ENCODE data around the gene ALG12.

The ALG12 gene

GRCh38 chr22:49882519-49883293 is 35.5 kb downstream of the ALG12 start:
- no peaks in the 10 kb centered on the region for H3K27me3 ChIP-seq (ENCODE audit: low read length)
- peaks cover 59% of the 10 kb centered on the region for H3K79me2 ChIP-seq (ENCODE audit: insufficient read depth, low read length)
- TF ChIP-seq EZH2phosphoT487 (conservative IDR thresholded peaks at IDR 0.05; ENCODE audit: low read length): no peak
- TF ChIP-seq, protein P1, sequence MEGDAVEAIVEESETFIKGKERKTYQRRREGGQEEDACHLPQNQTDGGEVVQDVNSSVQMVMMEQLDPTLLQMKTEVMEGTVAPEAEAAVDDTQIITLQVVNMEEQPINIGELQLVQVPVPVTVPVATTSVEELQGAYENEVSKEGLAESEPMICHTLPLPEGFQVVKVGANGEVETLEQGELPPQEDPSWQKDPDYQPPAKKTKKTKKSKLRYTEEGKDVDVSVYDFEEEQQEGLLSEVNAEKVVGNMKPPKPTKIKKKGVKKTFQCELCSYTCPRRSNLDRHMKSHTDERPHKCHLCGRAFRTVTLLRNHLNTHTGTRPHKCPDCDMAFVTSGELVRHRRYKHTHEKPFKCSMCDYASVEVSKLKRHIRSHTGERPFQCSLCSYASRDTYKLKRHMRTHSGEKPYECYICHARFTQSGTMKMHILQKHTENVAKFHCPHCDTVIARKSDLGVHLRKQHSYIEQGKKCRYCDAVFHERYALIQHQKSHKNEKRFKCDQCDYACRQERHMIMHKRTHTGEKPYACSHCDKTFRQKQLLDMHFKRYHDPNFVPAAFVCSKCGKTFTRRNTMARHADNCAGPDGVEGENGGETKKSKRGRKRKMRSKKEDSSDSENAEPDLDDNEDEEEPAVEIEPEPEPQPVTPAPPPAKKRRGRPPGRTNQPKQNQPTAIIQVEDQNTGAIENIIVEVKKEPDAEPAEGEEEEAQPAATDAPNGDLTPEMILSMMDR (IDR thresholded peaks at IDR 0.05; ENCODE audit: insufficient read depth, low read length, poor library complexity, severe bottlenecking): no peak
- peaks cover 3% of the 10 kb centered on the region; the same call in 1 of the 2 replicates for H4K20me1 ChIP-seq (ENCODE audit: low read depth, low read length)
- peaks cover 7% of the 10 kb centered on the region for H3K36me3 ChIP-seq (ENCODE audit: low read length)
- H3K9me3 ChIP-seq (ENCODE audit: insufficient read depth, low read length): no peaks in the 10 kb centered on the region
- H3K4me2 ChIP-seq (ENCODE audit: low read depth, low read length, poor library complexity, severe bottlenecking): no peak overlapping the region
- no peak overlapping the region for H3K4me3 ChIP-seq (ENCODE audit: insufficient read depth, low read length, poor library complexity, severe bottlenecking)
- H2AFZ ChIP-seq (ENCODE audit: low read depth, low read length, severe bottlenecking): no peak overlapping the region
- no peaks in the 10 kb centered on the region for H3K9me2 ChIP-seq (replicated peaks; ENCODE audit: insufficient read depth, low read length)
- no peak overlapping the region for H3K27ac ChIP-seq (ENCODE audit: low read depth, low read length)
- H3F3A ChIP-seq (ENCODE audit: insufficient read depth): no peaks in the 10 kb centered on the region
- H3K9ac ChIP-seq (ENCODE audit: low read length): no peak overlapping the region

GRCh38 chr22:49881856-49882255 is 36.4 kb downstream of the ALG12 start:
- H3K4me2 ChIP-seq (ENCODE audit: low read depth, low read length, poor library complexity, severe bottlenecking): no peak overlapping the region
- peaks cover 3% of the 10 kb centered on the region; the same call in 1 of the 2 replicates for H4K20me1 ChIP-seq (ENCODE audit: low read depth, low read length)
- H3K9ac ChIP-seq (ENCODE audit: low read length): no peak overlapping the region
- no peak overlapping the region for H3K4me3 ChIP-seq (ENCODE audit: insufficient read depth, low read length, poor library complexity, severe bottlenecking)
- no peaks in the 10 kb centered on the region for H3K9me2 ChIP-seq (replicated peaks; ENCODE audit: insufficient read depth, low read length)
- H3K79me2 ChIP-seq (ENCODE audit: insufficient read depth, low read length): peaks cover 61% of the 10 kb centered on the region
- no peak for TF ChIP-seq EZH2phosphoT487 (conservative IDR thresholded peaks at IDR 0.05; ENCODE audit: low read length)
- TF ChIP-seq, protein P1 (IDR thresholded peaks at IDR 0.05; ENCODE audit: insufficient read depth, low read length, poor library complexity, severe bottlenecking): no peak
- no peaks in the 10 kb centered on the region for H3K27me3 ChIP-seq (ENCODE audit: low read length)
- no peak overlapping the region for H2AFZ ChIP-seq (ENCODE audit: low read depth, low read length, severe bottlenecking)
- H3F3A ChIP-seq (ENCODE audit: insufficient read depth): no peaks in the 10 kb centered on the region
- no peak overlapping the region for H3K27ac ChIP-seq (ENCODE audit: low read depth, low read length)
- H3K9me3 ChIP-seq (ENCODE audit: insufficient read depth, low read length): no peaks in the 10 kb centered on the region
- H3K36me3 ChIP-seq (ENCODE audit: low read length): no peaks in the 10 kb centered on the region

- TF ChIP-seq, protein P1 (IDR thresholded peaks at IDR 0.05; ENCODE audit: insufficient read depth, low read length, poor library complexity, severe bottlenecking): no peak
- Histone ChIP-seq H3K9ac (ENCODE audit: low read length) (no peak overlapping the region), H3K4me3 (ENCODE audit: insufficient read depth, low read length, poor library complexity, severe bottlenecking) (no peak overlapping the region), H3F3A (ENCODE audit: insufficient read depth) (no peaks in the 10 kb centered on the region), H3K9me2 (replicated peaks; ENCODE audit: insufficient read depth, low read length) (no peaks in the 10 kb centered on the region), H4K20me1 (ENCODE audit: low read depth, low read length) (peaks cover 3% of the 10 kb centered on the region; the same call in 1 of the 2 replicates), H3K27ac (ENCODE audit: low read depth, low read length) (no peak overlapping the region), H3K27me3 (ENCODE audit: low read length) (no peaks in the 10 kb centered on the region), H3K4me2 (ENCODE audit: low read depth, low read length, poor library complexity, severe bottlenecking) (no peak overlapping the region), H2AFZ (ENCODE audit: low read depth, low read length, severe bottlenecking) (no peak overlapping the region), H3K36me3 (ENCODE audit: low read length) (no peaks in the 10 kb centered on the region), H3K79me2 (ENCODE audit: insufficient read depth, low read length) (peaks cover 77% of the 10 kb centered on the region), H3K9me3 (ENCODE audit: insufficient read depth, low read length) (no peaks in the 10 kb centered on the region)
Observed at GRCh38 chr22:49880281-49880680, 38.0 kb downstream of the ALG12 start.

Data from SU-DHL-6 (cell line).